Mucosa of gallbladder (tissue), 1 donor: Measurements from ENCODE around the gene BCOR. TPM values are rescaled to one million over a fixed set of nuclear protein-coding genes. Genes with fewer than 3 reads are reported as not detected.
A peak's percentile ranks its signal among the peaks of the same experiment; 100 is the strongest.

Experiments used
- DNase-seq: peaks from one replicate; pipeline ENCODE4 v3.0.0-alpha.2; 2020; ENCODE audit warnings: low spot score
- total RNA-seq: library from RNA; stranded (reverse); gene quantifications from one replicate; pipeline ENCODE4 v1.2.1, GENCODE V29; 2021
- donor health status: DM: no; HTN: no; CAD: no.

The BCOR gene
- total RNA-seq, 1 donor from 2014 or later: 25.8 TPM

- DNase-seq: no peak
Measured at GRCh38 chrX:40021647-40022046, 76.1 kb downstream of the BCOR start.

- no peak for DNase-seq
Measured at GRCh38 chrX:40019541-40019940, 78.2 kb downstream of the BCOR start.

DNA sequence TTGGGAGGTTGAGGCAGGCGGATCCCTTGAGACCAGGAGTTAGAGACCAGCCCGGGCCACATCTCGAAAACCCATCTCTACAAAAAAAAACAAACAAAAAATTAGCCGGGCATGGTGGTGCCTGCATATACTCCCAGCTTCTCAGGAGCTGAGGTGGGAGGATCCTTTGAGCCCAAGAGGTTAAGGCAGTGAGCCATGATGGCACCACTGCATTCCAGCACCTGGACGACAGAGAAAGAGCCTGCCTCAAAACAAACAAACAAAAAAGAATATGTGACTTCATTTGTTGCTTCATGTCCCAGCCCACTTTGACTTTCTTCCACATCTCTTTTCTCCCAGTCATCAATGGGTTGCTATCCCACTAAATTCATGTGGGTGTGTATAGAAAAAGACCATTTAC is 79.7 kb downstream of the BCOR start:
- no peak for DNase-seq

GRCh38 chrX:40016749-40017148 is 81.0 kb downstream of the BCOR start:
- DNase-seq: no peak

GRCh38 chrX:40015693-40016092 is 82.1 kb downstream of the BCOR start:
- no peak for DNase-seq

GRCh38 chrX:40013266-40014195 is 84.2 kb downstream of the BCOR start:
- DNase-seq: peak; percentile 67

DNA sequence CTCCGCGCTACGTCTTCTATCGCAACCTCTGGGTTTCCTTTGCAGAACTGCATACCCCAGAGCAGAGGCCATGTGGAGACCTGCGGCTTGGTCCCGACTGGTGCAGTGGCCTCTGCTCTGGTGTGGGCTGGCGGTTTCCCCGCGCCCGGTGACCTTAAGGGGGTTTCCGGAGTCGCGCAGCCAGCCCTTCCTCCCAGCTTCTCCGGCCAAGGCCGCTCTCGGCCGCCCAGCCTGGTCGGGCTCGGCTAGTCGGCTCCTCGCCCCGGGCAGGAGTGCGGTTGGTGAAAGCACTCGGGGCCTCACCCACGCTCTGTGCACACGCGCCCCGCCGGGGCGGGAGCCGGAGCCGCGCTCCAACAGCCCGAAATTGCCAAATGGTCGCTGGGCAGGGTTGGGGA is 84.9 kb downstream of the BCOR start:
- DNase-seq: peak; percentile 17

DNA sequence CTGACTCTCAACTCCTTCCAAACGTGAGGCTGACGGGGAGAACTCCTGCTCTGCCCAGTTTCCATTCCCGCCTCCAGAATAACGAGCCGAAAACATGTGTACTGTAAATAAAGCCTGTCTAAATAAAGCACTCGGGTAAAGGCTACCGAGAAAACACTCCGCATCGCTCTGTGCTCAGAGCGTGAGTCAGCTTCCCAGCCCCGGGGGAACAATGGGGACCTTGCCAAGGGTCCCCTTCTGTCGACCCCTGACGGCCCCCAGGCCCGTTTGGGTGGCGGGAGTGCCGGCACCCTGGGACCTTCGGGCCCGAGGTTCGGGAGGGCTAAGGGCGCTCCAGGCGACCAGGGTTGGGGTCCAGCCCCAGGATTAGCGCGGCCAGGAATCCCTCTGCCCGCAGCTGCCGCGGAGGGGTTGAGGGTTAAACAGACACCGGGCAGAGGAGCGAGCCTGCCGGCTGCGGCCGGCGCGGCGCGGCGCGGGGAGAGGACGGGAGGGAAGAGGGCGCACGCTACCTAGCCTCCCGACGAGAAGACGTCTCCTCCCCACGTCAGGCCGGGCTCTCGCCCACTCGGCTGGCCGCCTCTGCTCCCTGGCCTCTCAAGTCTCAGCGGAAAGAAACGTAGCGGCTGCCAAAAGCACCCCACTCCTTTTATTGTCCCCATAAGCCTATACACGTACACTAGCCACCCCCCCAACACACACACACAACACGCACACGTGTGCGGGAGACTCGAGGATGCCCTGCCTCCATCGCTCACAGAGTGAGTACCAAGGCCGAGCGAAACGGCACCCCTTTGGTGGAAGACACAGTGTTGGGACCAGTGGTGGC is 85.5 kb downstream of the BCOR start:
- DNase-seq: no peak

DNA sequence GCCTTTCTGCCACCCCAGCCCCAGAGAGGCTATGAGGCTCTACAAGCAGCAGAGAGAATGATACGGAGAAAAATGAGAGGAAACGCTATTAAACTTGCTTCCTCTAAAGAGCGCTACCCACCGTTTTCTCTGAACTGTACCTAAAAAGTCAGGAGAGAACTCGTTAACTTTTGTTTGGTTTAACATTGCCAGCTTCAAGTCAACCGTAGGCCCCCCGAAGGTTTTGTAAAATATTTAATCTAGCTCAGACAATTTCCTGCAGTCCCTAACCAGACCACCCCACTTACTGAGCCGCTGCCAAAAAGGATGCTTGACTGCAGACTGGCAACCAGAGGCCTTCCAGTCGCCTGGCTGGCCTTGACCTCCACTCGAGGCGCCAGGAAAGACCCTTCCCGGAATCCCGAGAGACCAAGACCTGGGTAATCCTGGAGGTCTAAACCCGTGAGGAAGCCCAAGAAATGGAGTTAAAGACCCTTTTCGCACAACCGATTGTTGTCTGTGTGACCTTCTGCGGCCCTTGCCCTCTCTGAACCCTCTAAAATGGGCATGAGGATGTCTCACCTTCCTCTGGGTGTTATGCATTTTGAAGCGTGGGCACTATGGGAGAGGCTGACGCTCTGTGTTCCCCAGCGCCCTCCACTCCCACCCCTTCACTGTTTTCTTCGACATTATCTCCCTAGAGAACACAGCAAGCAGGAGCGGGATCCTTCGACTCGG is 86.3 kb downstream of the BCOR start:
- DNase-seq: no peak

GRCh38 chrX:40010550-40011321 is 87.0 kb downstream of the BCOR start:
- DNase-seq: no peak

GRCh38 chrX:40009890-40010289 is 87.9 kb downstream of the BCOR start:
- DNase-seq: no peak

DNA sequence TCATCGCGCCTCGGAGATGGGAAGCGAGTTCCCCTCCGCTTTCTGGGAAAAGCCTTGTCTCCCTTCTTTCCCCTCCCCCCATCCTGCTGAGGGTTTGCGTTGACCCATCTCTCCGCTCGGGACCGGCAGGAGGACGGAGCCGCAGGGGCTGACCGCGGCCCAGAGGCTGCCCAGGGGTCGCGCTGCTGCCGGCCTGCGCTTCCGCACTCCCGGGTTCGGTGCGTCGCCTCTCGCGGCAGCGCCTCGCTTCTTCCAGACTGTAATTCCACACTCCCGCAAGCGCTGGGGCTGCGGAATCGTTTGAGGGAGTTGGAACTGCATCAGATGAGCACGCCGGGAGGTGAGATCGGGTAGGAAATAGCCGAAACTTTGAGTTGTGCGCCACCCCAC is 88.3 kb downstream of the BCOR start:
- no peak for DNase-seq

GRCh38 chrX:40008791-40009461 is 88.8 kb downstream of the BCOR start:
- no peak for DNase-seq

DNA sequence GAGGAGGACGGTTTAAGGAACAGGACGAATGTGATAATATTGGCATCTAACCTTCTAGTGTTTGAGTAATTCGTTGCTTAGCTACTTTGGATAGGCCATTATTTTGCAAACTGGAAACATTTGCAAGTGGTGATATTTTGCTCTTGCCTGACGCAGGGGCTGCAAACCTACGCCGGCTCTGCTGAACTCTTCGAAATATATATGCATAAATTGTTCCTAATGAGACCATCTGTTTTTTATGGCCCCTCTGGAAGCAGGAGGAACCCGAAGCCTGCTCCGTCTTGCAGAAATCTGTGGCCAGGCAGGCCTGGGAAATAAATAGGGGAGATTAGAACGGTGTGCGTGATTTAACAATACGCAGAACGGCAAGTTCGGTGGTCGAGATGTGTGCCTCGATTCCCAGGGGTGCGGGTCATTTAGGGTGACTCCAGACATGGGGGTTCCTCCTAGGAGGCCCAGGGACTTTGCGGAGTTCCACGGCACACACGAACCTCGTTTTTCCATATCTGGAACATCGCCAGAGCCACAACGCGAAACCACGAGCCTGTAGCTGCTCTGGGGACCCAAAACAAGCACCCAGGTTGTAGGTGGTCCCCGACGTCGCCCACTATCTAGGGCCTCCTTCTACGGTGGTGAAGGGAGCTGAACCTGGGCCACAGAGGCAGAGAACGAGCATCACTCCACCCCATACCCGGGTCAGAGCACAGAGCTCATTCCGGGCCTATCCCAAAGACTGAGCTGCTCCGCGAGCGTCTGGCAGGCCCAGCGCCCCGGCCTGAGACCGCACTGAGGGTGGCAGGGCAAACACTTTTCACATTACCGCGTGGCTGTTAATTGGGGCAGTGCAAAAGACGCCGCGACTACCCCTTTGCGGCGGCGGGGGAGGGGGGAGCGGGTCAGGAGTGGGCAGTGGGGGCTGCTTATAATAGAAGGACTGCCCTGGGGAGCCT is 89.7 kb downstream of the BCOR start:
- no peak for DNase-seq

- DNase-seq: no peak
Measured at GRCh38 chrX:40007131-40007755, 90.5 kb downstream of the BCOR start.

- peak; percentile 17 for DNase-seq
Measured at GRCh38 chrX:40006106-40007017, 91.4 kb downstream of the BCOR start.

DNA sequence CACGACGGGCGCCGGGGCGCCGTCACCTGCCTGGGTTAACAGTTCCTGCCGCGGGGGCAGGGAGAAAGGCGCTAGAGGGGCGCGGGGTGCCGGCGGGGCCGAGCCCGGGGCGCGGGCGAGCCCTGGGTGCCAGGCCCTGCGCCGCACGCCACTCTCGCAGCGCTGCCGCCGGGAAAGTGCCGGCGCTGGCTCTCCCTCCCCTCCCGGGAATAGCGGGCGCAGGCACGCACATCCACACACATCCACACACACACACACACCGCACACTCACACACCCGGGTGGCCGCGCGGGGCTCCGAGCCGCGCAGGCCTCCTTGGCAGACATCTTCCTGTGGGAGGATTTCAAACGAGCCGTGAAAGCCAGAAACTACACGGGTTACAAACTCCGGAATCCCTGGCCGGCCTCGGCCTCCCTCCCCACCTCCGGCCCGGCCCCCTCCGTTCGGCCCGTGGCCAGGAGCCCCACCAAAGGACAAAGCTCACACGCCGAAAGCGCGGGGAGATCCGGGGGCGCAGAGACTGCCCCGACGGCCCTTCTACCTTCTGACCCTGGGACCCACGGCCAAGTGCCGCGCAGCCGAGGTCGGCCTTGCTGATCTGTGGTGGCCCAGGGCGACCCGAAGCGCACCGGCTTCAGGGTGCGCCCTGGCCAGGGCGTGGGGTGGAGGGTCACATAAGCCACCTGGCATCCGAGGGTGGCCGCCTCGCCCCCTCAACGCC is 92.3 kb downstream of the BCOR start:
- no peak for DNase-seq
